Measurements from ENCODE around the gene KCNQ1OT1.

Gene KCNQ1OT1

DNA sequence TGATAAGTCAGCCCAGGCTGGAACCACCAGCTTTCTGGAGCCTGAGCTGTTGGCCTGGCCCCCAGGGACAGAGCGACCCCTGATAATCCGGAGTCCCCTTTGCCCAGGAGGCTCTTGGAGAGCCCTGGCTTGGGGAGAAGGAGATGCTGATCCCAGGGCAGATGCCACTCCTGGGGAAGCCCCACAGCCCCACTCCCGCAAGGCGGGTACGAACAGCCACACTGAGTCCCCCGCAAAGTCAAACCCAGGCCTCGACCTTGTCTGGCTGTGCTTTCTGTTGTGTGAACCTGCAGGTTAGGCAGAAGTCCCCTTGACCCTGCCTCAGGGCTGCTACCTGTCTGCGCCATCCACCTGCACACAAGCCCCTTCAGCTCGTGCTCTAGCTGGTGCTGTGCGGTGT lies 108.0 kb downstream of the KCNQ1OT1 start:
- DNase-seq (ENCODE audit: low read depth), result no peak
- no peak overlapping the region for H3K4me3 ChIP-seq (ENCODE audit: low read length)
- TF ChIP-seq, protein P1, sequence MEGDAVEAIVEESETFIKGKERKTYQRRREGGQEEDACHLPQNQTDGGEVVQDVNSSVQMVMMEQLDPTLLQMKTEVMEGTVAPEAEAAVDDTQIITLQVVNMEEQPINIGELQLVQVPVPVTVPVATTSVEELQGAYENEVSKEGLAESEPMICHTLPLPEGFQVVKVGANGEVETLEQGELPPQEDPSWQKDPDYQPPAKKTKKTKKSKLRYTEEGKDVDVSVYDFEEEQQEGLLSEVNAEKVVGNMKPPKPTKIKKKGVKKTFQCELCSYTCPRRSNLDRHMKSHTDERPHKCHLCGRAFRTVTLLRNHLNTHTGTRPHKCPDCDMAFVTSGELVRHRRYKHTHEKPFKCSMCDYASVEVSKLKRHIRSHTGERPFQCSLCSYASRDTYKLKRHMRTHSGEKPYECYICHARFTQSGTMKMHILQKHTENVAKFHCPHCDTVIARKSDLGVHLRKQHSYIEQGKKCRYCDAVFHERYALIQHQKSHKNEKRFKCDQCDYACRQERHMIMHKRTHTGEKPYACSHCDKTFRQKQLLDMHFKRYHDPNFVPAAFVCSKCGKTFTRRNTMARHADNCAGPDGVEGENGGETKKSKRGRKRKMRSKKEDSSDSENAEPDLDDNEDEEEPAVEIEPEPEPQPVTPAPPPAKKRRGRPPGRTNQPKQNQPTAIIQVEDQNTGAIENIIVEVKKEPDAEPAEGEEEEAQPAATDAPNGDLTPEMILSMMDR (conservative IDR thresholded peaks at IDR 0.05; ENCODE audit: low read depth, low read length), result no peak

DNA sequence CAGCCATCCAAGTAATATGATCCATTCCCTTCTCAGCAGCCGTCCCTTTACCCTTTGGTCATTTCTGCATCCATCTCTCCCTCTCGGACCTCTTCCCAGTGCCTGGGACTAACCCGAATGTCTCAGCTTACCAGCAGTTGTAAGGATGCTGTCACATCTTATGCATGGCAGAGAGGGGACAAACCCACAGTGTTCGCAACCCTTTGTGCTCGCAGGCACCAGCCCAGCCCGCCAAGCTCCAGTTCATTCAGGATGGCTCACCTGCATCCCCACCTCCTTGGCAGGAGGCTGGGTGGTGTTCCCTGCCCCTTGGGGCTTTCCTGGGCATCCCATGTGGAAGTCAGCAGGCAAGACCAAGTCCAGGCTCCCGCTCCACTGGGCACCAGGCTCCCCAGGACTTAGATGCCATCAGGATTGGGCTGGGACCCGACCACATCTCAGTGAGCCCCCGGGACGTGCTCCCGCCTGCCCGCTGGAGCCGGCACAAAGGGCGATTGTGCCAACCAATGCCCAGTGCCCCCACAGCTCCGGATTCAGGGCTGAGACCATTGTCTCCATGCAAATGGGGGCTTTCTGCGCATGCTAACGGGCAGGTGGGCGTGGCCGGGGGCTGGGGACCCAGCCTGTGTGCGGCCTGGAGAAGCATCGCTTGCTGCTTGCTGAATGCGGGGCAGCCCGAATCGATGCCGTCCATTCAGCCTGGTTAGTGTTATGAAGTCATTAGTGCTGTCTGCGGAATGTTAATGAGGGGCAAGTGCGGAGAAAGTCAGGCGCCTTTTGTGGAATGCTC lies 108.6 kb downstream of the KCNQ1OT1 start:
- DNase-seq (ENCODE audit: low read depth), result peak; percentile 27
- TF ChIP-seq, protein P1 (conservative IDR thresholded peaks at IDR 0.05; ENCODE audit: low read depth, low read length), result no peak
- H3K4me3 ChIP-seq (ENCODE audit: low read length), result no peak overlapping the region

DNA sequence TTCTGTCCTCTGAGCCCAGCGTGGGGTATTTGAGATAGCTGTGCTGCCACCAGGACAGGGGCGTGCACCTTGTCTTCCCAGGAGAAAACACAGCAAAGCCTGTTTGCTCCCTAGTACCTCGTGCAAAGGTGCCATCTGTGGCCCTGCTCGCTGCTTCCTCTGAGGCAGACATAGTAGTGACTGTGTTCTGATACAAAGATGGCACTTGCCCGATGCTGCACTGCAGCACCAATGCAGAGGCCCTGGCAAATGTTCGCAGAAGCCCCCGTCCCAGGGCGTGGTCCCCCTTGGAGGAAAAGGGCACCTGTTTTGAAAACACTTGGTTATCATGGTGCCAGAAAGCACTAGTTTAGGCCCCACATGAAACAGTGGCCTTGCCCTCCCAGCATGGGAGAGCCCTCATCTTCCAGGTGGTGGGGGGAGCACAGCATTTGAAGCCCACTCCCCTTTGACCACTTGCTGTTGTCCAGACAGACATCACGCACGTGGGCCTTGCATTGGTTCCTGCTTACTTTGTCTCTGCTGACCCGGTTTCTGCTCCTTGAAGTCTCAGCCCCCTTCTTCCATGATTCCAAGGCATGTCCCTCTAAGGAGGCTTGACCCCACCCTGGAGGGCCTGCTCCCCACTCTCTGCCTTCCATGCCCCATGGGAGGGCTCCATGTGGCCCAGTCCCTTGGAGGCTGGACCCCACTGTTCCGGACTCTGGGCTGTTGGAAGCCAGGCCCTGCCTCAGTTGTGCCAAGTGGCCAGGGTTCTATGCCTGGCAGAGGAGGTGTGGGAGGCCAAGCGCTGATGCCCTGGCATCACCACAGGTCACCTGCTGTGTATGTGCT lies 109.4 kb downstream of the KCNQ1OT1 start:
- TF ChIP-seq, protein P1 (conservative IDR thresholded peaks at IDR 0.05; ENCODE audit: low read depth, low read length), result no peak
- H3K4me3 ChIP-seq (ENCODE audit: low read length), result no peak overlapping the region
- no peak for DNase-seq (ENCODE audit: low read depth)

DNA sequence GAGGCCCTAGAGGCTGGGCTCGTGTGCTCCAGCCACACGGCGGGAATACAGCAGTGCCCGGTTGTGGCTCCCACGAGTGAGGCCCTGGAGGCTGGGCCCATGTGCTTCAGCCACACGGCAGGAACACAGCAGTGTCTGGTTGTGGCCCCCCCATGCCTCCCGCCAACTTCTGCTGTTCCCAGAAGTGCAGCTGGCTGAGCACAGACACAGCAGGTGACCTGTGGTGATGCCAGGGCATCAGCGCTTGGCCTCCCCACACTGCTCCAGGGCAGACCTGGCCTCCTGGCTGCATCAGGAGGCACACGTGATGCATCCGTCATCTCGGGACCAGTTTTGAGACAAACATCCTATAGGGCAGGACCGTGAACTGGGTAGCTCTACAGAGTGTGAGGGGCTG lies 110.3 kb downstream of the KCNQ1OT1 start:
- DNase-seq (ENCODE audit: low read depth), result no peak
- H3K4me3 ChIP-seq (ENCODE audit: low read length), result no peak overlapping the region
- TF ChIP-seq, protein P1 (conservative IDR thresholded peaks at IDR 0.05; ENCODE audit: low read depth, low read length), result no peak

DNA sequence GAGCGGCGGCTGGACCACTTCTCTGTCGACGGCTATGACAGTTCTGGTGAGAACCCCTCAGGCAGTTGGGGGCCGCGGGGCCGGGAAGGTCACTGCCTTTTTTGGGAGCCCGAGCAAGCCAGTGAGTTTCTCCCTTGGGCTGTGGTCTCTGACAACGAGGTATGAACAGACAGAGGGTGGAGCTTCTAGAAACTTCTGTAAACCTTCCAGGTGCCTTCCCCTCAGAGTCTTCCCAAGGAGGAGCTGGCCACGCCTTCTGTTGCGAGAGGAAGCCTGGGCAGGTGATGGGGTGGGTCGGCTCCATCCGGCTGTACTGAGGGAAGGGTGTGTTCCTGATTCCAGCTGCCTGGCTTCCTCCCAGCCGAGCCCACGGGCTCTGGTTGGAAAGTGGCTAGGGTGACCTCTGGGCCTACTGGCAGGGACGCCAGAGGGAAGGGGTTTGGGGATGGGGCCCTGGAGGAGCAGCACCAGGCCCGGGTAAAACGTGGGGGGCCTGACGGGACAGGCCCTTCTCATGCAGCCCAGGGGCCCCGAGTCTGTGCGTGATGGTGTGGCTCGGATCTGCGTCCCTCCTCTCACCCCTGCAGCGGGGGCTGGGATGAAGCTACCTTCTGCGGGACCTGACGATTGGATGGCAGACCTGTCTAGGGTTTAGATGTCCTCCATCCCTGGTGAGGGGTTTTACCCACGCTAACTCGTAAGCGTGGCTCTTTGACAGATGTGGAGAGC lies 110.8 kb downstream of the KCNQ1OT1 start:
- TF ChIP-seq, protein P1 (conservative IDR thresholded peaks at IDR 0.05; ENCODE audit: low read depth, low read length), result no peak
- DNase-seq (ENCODE audit: low read depth), result no peak
- no peak overlapping the region for H3K4me3 ChIP-seq (ENCODE audit: low read length)

DNA sequence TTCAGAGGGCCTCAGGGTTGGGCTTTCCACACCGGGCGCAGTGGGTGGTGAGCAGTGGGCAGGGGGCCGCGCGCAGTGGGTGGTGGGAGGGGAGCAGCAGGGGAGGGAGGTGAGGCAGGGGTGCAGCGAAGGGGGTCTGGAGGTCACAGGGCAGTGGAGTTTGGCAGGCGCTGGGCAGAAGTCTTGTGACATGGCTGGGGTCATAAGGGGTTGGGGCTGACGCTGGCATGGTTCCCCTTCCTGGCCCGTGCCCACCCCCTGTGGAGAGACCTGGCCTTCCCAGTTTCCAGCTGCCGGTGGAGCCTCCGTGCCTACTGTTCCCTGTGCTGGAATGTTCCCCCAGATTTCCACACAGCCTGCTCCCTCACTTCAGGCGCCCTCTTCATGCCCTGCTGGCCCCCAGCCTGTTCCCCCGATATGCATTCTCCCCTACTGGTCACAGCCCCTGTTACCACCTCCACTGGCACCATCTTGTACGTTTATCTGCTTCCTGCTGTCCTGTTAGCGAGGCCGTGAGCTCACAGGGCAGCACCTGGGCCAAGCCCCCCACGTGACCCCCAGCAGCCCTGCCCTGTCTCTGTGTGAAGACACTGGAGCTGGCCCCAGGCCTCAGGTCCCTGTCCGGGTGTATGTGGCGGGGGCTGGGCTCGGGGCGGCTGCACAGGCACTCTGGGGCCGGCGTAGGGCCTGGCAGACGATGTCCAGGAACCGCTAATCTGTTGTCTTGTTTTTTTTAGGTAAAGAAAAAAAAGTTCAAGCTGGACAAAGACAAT lies 111.6 kb downstream of the KCNQ1OT1 start:
- TF ChIP-seq, protein P1 (conservative IDR thresholded peaks at IDR 0.05; ENCODE audit: low read depth, low read length), result no peak
- H3K4me3 ChIP-seq (ENCODE audit: low read length), result no peak overlapping the region
- DNase-seq (ENCODE audit: low read depth), result no peak
